ENCODE data around the gene SSRP1. TPM values are rescaled to one million over a fixed set of nuclear protein-coding genes. Genes with fewer than 3 reads are reported as not detected.

The SSRP1 gene
- total RNA-seq, 4 donors from 2014 or later = 51.0 to 67.5 (median 56.5) TPM

GRCh38 chr11:57353852-57354251, 18.2 kb upstream of the SSRP1 start:
- peaks cover 0 to 25% (median 2%) of the 10 kb centered on the region in 4 donors for H3K4me1 ChIP-seq
- 40 to 53% methylated on average over 4 of the region's 4 CpGs for WGBS, 2 donors
- no peak for DNase-seq (ENCODE audit: low spot score in 2 of 2)
- no peaks in the 10 kb centered on the region for H3K27me3 ChIP-seq
- H3K27ac ChIP-seq = peak overlapping the region in 1 of 4 donors; percentile 23
- no peaks in the 10 kb centered on the region for H3K9me3 ChIP-seq
- TF ChIP-seq EP300 (IDR thresholded peaks at IDR 0.05) (no peak), CTCF (IDR thresholded peaks at IDR 0.05) (no peak), POLR2A (IDR thresholded peaks at IDR 0.05) (no peak)
- H3K4me3 ChIP-seq = no peak overlapping the region
- no peaks in the 10 kb centered on the region for H3K36me3 ChIP-seq

DNA sequence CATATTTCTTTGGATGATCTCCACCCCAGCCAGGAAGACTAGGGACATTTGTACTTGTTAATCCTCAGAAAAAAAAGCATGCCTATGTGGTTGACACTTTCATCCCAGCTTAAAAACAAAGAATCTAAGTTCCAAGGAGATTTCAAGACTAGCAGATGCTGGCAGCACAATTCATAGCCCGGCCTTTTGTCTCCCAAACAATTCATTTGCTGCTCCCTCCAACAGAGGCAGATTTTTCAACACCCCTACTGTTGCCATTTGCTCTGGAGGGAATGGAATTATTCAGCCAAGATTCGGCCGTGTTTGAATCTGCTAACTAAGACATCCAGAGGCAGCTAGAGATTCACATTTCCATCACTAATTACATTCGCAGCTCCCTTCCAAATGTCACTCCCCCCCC, 17.8 kb upstream of the SSRP1 start:
- Histone ChIP-seq H3K4me1 (peaks cover 0 to 25% (median 2%) of the 10 kb centered on the region in 4 donors), H3K27ac (peak overlapping the region in 1 of 4 donors; percentile 23), H3K36me3 (no peaks in the 10 kb centered on the region), H3K9me3 (no peaks in the 10 kb centered on the region), H3K4me3 (no peak overlapping the region), H3K27me3 (no peaks in the 10 kb centered on the region)
- WGBS, 2 donors = 31 to 34% methylated on average over 4 of the region's 4 CpGs
- no peak for DNase-seq (ENCODE audit: low spot score in 2 of 2)
- TF ChIP-seq EP300 (IDR thresholded peaks at IDR 0.05) = no peak
- no peak for TF ChIP-seq CTCF (IDR thresholded peaks at IDR 0.05)
- no peak for TF ChIP-seq POLR2A (IDR thresholded peaks at IDR 0.05)

- 51 to 58% methylated on average over 5 of the region's 5 CpGs for WGBS, 2 donors
- no peak for DNase-seq (ENCODE audit: low spot score in 2 of 2)
Observed at GRCh38 chr11:57353036-57353435, 17.3 kb upstream of the SSRP1 start.

GRCh38 chr11:57349491-57350274, 14.0 kb upstream of the SSRP1 start:
- peak; percentile 53 to 74 for DNase-seq (ENCODE audit: low spot score in 2 of 2)

More at GRCh38 chr11:57353036-57353435, 17.3 kb upstream of the SSRP1 start:
- Histone ChIP-seq H3K4me1 (peaks cover 0 to 23% (median 2%) of the 10 kb centered on the region in 4 donors), H3K27ac (peak overlapping the region in 1 of 4 donors; percentile 11), H3K27me3 (no peaks in the 10 kb centered on the region), H3K36me3 (no peaks in the 10 kb centered on the region), H3K9me3 (no peaks in the 10 kb centered on the region), H3K4me3 (no peak overlapping the region)
- no peak for TF ChIP-seq CTCF (IDR thresholded peaks at IDR 0.05)
- no peak for TF ChIP-seq POLR2A (IDR thresholded peaks at IDR 0.05)
- no peak for TF ChIP-seq EP300 (IDR thresholded peaks at IDR 0.05)

More at GRCh38 chr11:57349491-57350274, 14.0 kb upstream of the SSRP1 start:
- 15 to 18% methylated on average over 24 to 29 of the region's 31 CpGs for whole genome bisulfite sequencing, 2 donors
- no peaks in the 10 kb centered on the region for H3K36me3 ChIP-seq
- peaks cover 0 to 18% (median 2%) of the 10 kb centered on the region in 4 donors for H3K4me1 ChIP-seq
- no peak overlapping the region for H3K27ac ChIP-seq
- no peaks in the 10 kb centered on the region for H3K27me3 ChIP-seq
- TF ChIP-seq CTCF (IDR thresholded peaks at IDR 0.05) (peak; percentile 87 to 93 (median 88)), EP300 (IDR thresholded peaks at IDR 0.05) (no peak)
- no peak overlapping the region for H3K4me3 ChIP-seq
- H3K9me3 ChIP-seq = no peaks in the 10 kb centered on the region

Measured in tibial nerve (tissue), 4 donors.